Measurements from ENCODE around the gene FAM174B. TPM values are rescaled to one million over a fixed set of nuclear protein-coding genes. Genes with fewer than 3 reads are reported as not detected.

FAM174B gene
- total and polyA plus RNA-seq, 7 donors, result 7.6 to 22.1 (median 11.0) TPM

DNA sequence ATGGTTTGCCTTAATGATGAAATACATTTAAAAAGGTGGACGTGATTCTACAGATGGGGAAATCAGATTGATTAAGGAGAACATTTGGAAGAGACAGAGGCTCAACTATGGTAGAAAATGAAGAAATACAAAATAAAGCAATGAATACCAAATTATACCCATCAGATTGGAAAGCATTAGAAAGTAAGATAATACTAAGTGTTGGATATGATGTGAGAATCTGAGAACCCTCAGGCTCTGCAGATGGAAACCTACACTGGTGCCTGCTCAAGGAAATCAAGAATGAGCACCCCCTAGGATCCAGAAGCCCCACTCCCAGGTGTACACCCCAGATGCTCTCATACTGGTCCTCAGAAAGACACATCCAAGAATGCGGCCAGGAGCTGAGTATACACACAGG is 4.6 kb downstream of the FAM174B start:
- Histone ChIP-seq H3K27me3 (ENCODE audit: insufficient read depth in 3 of 3, low read length in 2 of 3) (peaks cover 0 to 6% (median 0%) of the 10 kb centered on the region in 3 donors), H3K4me3 (no peak overlapping the region), H3K27ac (no peak overlapping the region), H3K36me3 (ENCODE audit: insufficient read depth in 1 of 2, low read depth in 1 of 2) (no peaks in the 10 kb centered on the region), H3K9me3 (no peaks in the 10 kb centered on the region), H3K4me1 (no peaks in the 10 kb centered on the region)
- 94 to 99% (median 97%) methylated on average over 2 of the region's 2 CpGs for WGBS, 3 donors
- intact Hi-C loops (cut with DNase I), result loop anchor here in 1 of 2 donors (10.0 kb wide), 1 partner anchor 46 kb away; no protein-coding TSS in a partner anchor
- no peak for ATAC-seq
- no peak for DNase-seq
- TF ChIP-seq, protein P1, sequence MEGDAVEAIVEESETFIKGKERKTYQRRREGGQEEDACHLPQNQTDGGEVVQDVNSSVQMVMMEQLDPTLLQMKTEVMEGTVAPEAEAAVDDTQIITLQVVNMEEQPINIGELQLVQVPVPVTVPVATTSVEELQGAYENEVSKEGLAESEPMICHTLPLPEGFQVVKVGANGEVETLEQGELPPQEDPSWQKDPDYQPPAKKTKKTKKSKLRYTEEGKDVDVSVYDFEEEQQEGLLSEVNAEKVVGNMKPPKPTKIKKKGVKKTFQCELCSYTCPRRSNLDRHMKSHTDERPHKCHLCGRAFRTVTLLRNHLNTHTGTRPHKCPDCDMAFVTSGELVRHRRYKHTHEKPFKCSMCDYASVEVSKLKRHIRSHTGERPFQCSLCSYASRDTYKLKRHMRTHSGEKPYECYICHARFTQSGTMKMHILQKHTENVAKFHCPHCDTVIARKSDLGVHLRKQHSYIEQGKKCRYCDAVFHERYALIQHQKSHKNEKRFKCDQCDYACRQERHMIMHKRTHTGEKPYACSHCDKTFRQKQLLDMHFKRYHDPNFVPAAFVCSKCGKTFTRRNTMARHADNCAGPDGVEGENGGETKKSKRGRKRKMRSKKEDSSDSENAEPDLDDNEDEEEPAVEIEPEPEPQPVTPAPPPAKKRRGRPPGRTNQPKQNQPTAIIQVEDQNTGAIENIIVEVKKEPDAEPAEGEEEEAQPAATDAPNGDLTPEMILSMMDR (IDR thresholded peaks at IDR 0.05), result no peak

DNA sequence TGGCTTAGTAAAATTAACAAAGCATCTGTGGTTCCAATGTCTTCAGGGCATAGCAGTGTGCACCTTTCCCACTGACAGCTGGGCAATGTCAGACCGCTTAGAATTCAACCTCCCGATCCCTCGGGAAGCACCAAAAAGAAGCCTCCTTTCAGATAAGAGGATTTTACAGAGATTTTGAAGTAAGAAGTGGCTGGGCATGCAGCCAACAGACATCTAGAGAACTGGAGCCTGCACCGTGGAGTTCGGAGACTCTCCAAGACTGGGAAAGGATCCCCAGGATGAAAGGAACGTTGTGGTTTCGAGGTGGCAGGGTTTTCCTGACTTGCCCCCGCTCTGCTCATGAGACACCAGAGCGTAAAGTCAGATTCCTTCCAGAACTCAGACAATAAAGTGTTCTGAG is 5.3 kb downstream of the FAM174B start:
- intact Hi-C loops (cut with DNase I), result loop anchor here in 1 of 2 donors (10.0 kb wide), 1 partner anchor 45 kb away; no protein-coding TSS in a partner anchor
- Histone ChIP-seq H3K4me1 (no peaks in the 10 kb centered on the region), H3K27ac (no peak overlapping the region), H3K36me3 (ENCODE audit: insufficient read depth in 1 of 2, low read depth in 1 of 2) (no peaks in the 10 kb centered on the region), H3K27me3 (ENCODE audit: insufficient read depth in 3 of 3, low read length in 2 of 3) (peaks cover 0 to under 1% (median 0%) of the 10 kb centered on the region in 3 donors), H3K9me3 (no peaks in the 10 kb centered on the region), H3K4me3 (no peak overlapping the region)
- TF ChIP-seq, protein P1 (IDR thresholded peaks at IDR 0.05), result no peak
- DNase-seq (no peak), ATAC-seq (no peak)
- 61 to 70% (median 63%) methylated on average over 9 of the region's 9 CpGs for WGBS, 3 donors

DNA sequence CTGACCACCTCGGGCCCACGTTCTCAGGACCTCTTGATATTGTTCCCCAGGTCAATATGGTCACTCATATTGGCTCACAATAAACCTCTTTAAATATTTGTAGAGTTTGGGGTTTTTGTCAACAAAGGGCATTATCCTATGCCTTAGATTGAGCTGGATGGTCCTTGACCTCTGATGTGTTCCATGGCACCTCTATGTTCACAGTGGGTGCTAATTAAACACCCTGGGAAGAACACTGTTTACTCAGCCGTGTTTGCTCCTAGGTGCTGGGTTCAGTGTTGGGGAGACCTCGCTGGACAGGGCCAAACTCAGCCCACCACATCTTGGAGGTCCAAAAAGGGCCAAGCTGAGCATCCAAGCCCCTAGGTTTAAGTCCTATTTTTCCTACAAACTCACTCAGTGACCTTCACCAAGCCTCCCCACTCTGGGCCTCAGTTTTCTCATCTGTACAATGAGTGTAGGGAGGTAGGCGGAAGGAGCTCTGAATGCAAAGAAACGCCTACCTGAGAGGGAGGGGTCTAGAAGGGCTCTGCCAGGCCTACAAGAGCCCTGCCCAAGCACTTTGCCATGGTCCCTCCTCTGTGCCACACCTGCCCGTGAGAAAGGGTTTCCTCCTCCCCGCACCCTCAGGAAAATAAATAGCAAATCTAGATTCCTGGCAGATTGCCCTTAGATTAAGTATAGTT is 7.2 kb downstream of the FAM174B start:
- DNase-seq, result no peak
- intact Hi-C loops (cut with DNase I), result no loop called here
- Histone ChIP-seq H3K36me3 (ENCODE audit: insufficient read depth in 1 of 2, low read depth in 1 of 2) (no peaks in the 10 kb centered on the region), H3K27me3 (ENCODE audit: insufficient read depth in 3 of 3, low read length in 2 of 3) (no peaks in the 10 kb centered on the region), H3K4me3 (no peak overlapping the region), H3K27ac (no peak overlapping the region), H3K9me3 (no peaks in the 10 kb centered on the region), H3K4me1 (no peaks in the 10 kb centered on the region)
- 76 to 77% (median 76%) methylated on average over 8 of the region's 8 CpGs for WGBS, 3 donors
- ATAC-seq, result no peak
- TF ChIP-seq, protein P1 (IDR thresholded peaks at IDR 0.05), result no peak

DNA sequence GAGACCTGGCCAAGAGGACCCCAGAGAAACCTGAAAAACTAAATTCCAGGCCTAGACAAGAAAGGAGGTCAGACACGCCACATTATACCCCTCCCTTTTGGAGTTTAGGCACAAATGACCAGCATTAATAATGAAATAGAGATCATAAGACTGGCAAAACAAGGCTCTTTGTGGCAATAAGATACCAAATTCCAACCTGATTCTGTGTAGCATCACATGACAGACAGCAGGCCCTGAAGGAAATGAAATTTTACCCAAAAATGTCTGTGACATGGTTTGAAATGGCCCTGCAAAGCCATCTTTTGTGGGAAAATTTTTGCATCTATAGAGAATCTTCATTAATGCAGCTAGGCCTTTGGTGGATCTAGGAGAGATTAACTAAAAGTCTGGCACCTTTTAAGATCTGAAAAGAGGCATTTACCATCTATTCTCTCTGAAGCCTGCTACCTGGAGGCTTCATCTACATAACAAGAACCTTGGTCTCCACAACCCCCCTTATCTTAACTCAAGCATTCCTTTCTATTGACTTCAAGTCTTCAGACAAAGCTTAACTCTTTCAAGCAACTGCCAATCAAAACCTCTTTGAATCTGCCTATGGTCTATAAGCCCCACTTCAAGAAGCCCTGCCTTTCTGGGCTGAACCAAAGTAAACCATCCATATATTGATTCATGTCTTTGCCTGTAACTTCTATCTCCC is 8.0 kb downstream of the FAM174B start:
- DNase-seq (no peak), ATAC-seq (no peak)
- intact Hi-C loops (cut with DNase I), result no loop called here
- 89 to 96% (median 91%) methylated on average over 1 of the region's 1 CpG for WGBS, 3 donors
- Histone ChIP-seq H3K9me3 (no peaks in the 10 kb centered on the region), H3K36me3 (ENCODE audit: insufficient read depth in 1 of 2, low read depth in 1 of 2) (no peaks in the 10 kb centered on the region), H3K27ac (no peak overlapping the region), H3K4me3 (no peak overlapping the region), H3K4me1 (no peaks in the 10 kb centered on the region), H3K27me3 (ENCODE audit: insufficient read depth in 3 of 3, low read length in 2 of 3) (no peaks in the 10 kb centered on the region)
- TF ChIP-seq, protein P1 (IDR thresholded peaks at IDR 0.05), result no peak
